ENCODE measurements around the gene GDPD4. TPM values are rescaled to one million over a fixed set of nuclear protein-coding genes. Genes with fewer than 3 reads are reported as not detected.

GDPD4 gene
- total and polyA plus RNA-seq, 10 donors = 0.07 to 1.6 (median 0.22) TPM; not detected in 6

- DNase-seq = no peak
- no peaks in the 10 kb centered on the region for H3K9me3 ChIP-seq
- no peaks in the 10 kb centered on the region for H3K36me3 ChIP-seq
- 85 to 90% (median 86%) methylated on average over 4 to 5 of the region's 5 CpGs for WGBS, 5 donors
- H3K4me1 ChIP-seq = no peaks in the 10 kb centered on the region
- no peak overlapping the region for H3K27ac ChIP-seq
- no peak overlapping the region for H3K4me3 ChIP-seq
- H3K27me3 ChIP-seq (replicated peaks in 1 of 7) = no peaks in the 10 kb centered on the region
- TF ChIP-seq POLR2A (IDR thresholded peaks at IDR 0.05) (no peak), CTCF (IDR thresholded peaks at IDR 0.05 in 8 of 11, conservative IDR thresholded peaks at IDR 0.05 in 3 of 11) (no peak), POLR2AphosphoS5 (IDR thresholded peaks at IDR 0.05) (no peak)
- intact Hi-C loops (cut with DNase I; ENCODE audit: low total_unique reads) = no loop called here
Observed at GRCh38 chr11:77287615-77288273, 13.7 kb downstream of the GDPD4 start.

- DNase-seq = no peak
- WGBS, 5 donors = 91 to 96% (median 95%) methylated on average over 3 of the region's 3 CpGs
- Histone ChIP-seq H3K4me3 (no peak overlapping the region), H3K27ac (no peak overlapping the region), H3K27me3 (replicated peaks in 1 of 7) (no peaks in the 10 kb centered on the region), H3K4me1 (no peaks in the 10 kb centered on the region), H3K36me3 (no peaks in the 10 kb centered on the region), H3K9me3 (no peaks in the 10 kb centered on the region)
- TF ChIP-seq CTCF (IDR thresholded peaks at IDR 0.05 in 8 of 11, conservative IDR thresholded peaks at IDR 0.05 in 3 of 11) (no peak), POLR2A (IDR thresholded peaks at IDR 0.05) (no peak), POLR2AphosphoS5 (IDR thresholded peaks at IDR 0.05) (no peak)
- intact Hi-C loops (cut with DNase I; ENCODE audit: low total_unique reads) = no loop called here
Observed at GRCh38 chr11:77287136-77287535, 14.3 kb downstream of the GDPD4 start.

GRCh38 chr11:77284476-77285468 lies 16.7 kb downstream of the GDPD4 start:
- H3K27ac ChIP-seq = no peak overlapping the region
- WGBS, 5 donors = 84 to 88% (median 86%) methylated on average over 6 of the region's 6 CpGs
- no peaks in the 10 kb centered on the region for H3K4me1 ChIP-seq
- no peaks in the 10 kb centered on the region for H3K36me3 ChIP-seq
- no peak for DNase-seq
- H3K9me3 ChIP-seq = peaks cover 0 to 8% (median 0%) of the 10 kb centered on the region in 8 donors
- intact Hi-C loops (cut with DNase I; ENCODE audit: low total_unique reads) = no loop called here
- no peak overlapping the region for H3K4me3 ChIP-seq
- no peaks in the 10 kb centered on the region for H3K27me3 ChIP-seq (replicated peaks in 1 of 7)
- no peak for TF ChIP-seq POLR2AphosphoS5 (IDR thresholded peaks at IDR 0.05)
- TF ChIP-seq POLR2A (IDR thresholded peaks at IDR 0.05) = no peak

- WGBS, 5 donors = 48 to 77% (median 71%) methylated on average over 3 of the region's 3 CpGs
- TF ChIP-seq POLR2A (IDR thresholded peaks at IDR 0.05) (no peak), CTCF (IDR thresholded peaks at IDR 0.05 in 8 of 11, conservative IDR thresholded peaks at IDR 0.05 in 3 of 11) (no peak), POLR2AphosphoS5 (IDR thresholded peaks at IDR 0.05) (no peak)
- no peaks in the 10 kb centered on the region for H3K4me1 ChIP-seq
- intact Hi-C loops (cut with DNase I; ENCODE audit: low total_unique reads) = no loop called here
- H3K4me3 ChIP-seq = no peak overlapping the region
- no peak for DNase-seq
- no peaks in the 10 kb centered on the region for H3K27me3 ChIP-seq (replicated peaks in 1 of 7)
- H3K9me3 ChIP-seq = peaks cover 0 to 8% (median 0%) of the 10 kb centered on the region in 8 donors
- H3K36me3 ChIP-seq = no peaks in the 10 kb centered on the region
- no peak overlapping the region for H3K27ac ChIP-seq
Observed at GRCh38 chr11:77283101-77283500, 18.4 kb downstream of the GDPD4 start.

Measured in spleen (tissue), 11 donors.